AG04449 (cell line): Measurements from ENCODE around the gene HDGFL2.

Experiments
- CTCF ChIA-PET: fragments of 350-600 bp; formaldehyde crosslinking; extraction: SDS; loops from one replicate; lab custom pipeline; 2021; ENCODE audit warnings: antibody characterized with exemption; lab: Yijun Ruan, JAX
- POLR2A ChIA-PET: fragments of 400-600, 350-600 bp; formaldehyde crosslinking; extraction: SDS; loops from one replicate; lab custom pipeline; 2020; ENCODE audit warnings: antibody characterized with exemption, inconsistent platforms; lab: Yijun Ruan, JAX
- DNase-seq: peaks from one replicate; pipeline ENCODE4 v3.0.0-alpha.2; 2010; ENCODE audit warnings: low read depth, low spot score
- H3K4me3 ChIP-seq: 2 replicates; pipeline ENCODE4 v1.5.1; 2011; ENCODE audit warnings: low read depth, mild to moderate bottlenecking, control low read depth, low read length
- CTCF ChIP-seq: IDR thresholded peaks from one replicate; pipeline ENCODE4 v1.5.1; 2011; ENCODE audit warnings: mild to moderate bottlenecking, moderate library complexity, low read length, control low read depth, inconsistent platforms; ENCODE audit not compliant: insufficient read depth; ENCODE audit errors: missing control alignments

Gene HDGFL2

DNA sequence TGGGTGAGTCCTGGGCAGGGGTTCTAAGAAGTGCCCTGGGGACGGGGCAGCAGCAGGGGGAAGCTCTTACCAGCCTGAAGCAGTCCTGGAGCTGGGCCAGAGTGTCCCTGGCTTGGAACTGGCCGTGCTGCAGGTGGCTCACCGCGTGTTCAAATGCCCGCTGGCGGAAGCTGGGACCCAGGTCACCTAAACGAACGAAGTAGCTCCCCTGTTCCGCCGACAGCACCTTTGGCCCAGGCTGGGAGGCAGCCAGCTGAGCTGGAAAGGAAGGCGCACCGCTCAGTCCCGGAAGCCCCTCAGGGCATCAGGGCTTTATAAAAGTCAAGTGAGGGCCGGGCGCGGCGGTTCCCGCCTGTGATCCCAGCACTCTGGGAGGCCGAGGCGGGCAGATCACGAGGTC is 36.6 kb downstream of the HDGFL2 start:
- H3K4me3 ChIP-seq, result no peak overlapping the region
- CTCF ChIA-PET, result interaction anchor here (2.3 to 3.2 kb wide), 2 partner anchors 14 to 16 kb away, joined by 10 to 19 read pairs; no protein-coding TSS in a partner anchor
- no peak for DNase-seq
- no peak for TF ChIP-seq CTCF
- POLR2A ChIA-PET, result no interaction called here

GRCh38 chr19:4510435-4511255 is 38.5 kb downstream of the HDGFL2 start:
- CTCF ChIA-PET, result interaction anchor here (1.2 to 3.2 kb wide), 2 partner anchors 12 to 14 kb away, joined by 3 to 19 read pairs; no protein-coding TSS in a partner anchor
- POLR2A ChIA-PET, result no interaction called here
- no peak for TF ChIP-seq CTCF

GRCh38 chr19:4511300-4512054 is 39.4 kb downstream of the HDGFL2 start:
- DNase-seq, result no peak
- no peak for TF ChIP-seq CTCF
- ChIA-PET CTCF (no interaction called here), POLR2A (no interaction called here)
- no peak overlapping the region for H3K4me3 ChIP-seq

More at GRCh38 chr19:4510435-4511255, 38.5 kb downstream of the HDGFL2 start:
- no peak for DNase-seq
- no peak overlapping the region for H3K4me3 ChIP-seq

DNA sequence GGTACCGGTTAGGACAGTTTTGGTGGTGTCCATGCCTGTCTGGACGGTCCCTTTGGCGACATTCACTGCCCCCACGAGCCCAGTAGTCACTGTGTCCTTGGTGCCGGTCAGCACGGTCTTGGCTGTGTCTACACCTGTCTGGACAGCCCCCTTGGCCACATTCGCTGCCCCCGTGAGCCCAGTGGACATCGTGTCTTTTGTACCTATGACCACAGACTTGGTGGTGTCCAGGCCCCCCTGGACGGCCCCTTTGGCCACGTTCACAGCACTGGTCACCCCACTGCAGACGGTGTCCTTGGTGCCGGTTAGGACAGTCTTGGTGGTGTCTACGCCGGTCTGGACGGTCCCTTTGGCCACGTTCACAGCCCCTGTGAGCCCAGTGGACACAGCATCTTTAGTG is 40.0 kb downstream of the HDGFL2 start:
- no peak for TF ChIP-seq CTCF
- CTCF ChIA-PET, result no interaction called here
- no peak for DNase-seq
- no peak overlapping the region for H3K4me3 ChIP-seq
- POLR2A ChIA-PET, result no interaction called here

DNA sequence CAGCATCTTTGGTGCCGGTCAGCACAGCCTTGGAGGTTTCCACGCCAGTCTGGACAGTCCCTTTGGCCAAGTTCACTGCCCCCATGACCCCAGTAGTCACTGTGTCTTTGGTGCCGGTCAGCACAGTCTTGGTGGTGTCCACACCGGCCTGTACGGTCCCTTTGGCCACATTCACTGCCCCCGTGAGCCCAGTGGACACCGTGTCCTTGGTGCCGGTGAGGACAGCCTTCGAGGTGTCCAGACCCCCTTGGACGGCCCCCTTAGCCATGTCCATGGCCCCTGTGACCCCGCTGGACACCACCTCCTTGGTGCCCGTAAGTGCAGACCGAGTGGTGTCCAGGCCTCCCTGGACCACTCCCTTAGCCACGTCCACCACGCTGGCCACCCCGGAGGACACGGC is 41.2 kb downstream of the HDGFL2 start:
- no peak for DNase-seq
- ChIA-PET CTCF (no interaction called here), POLR2A (no interaction called here)
- H3K4me3 ChIP-seq, result no peak overlapping the region
- no peak for TF ChIP-seq CTCF

- TF ChIP-seq CTCF, result no peak
- POLR2A ChIA-PET, result no interaction called here
- no peak overlapping the region for H3K4me3 ChIP-seq
- DNase-seq, result no peak
- CTCF ChIA-PET, result interaction anchor here (1.1 to 2.7 kb wide), 2 partner anchors 10 to 60 kb away, joined by 3 to 17 read pairs; no protein-coding TSS in a partner anchor
Measured at GRCh38 chr19:4515732-4516131, 43.6 kb downstream of the HDGFL2 start.
